HG02852 (cell line): ENCODE results near the gene WDPCP.
"Not testable (repeated sequence)": the region's sequence is repeated elsewhere in the genome, so short reads cannot be mapped to it uniquely, and the experiment has no call there.

ENCODE experiments used
- ATAC-seq: cut with Tn5 transposase; IDR thresholded peaks from one replicate; pipeline ENCODE4 v1.9.1; 2021; ENCODE audit warnings: mild to moderate bottlenecking, moderate library complexity; ENCODE audit not compliant: unreplicated experiment

WDPCP gene

GRCh38 chr2:63124850-63125249 lies 463.4 kb downstream of the WDPCP start:
- peak; percentile 71 for ATAC-seq

GRCh38 chr2:63124218-63124617 lies 464.1 kb downstream of the WDPCP start:
- ATAC-seq: peak; percentile 75

- no peak for ATAC-seq
Observed at GRCh38 chr2:63122921-63123320, 465.4 kb downstream of the WDPCP start.

GRCh38 chr2:63121055-63121834 lies 467.0 kb downstream of the WDPCP start:
- ATAC-seq: no peak

- ATAC-seq: no peak
Observed at GRCh38 chr2:63118821-63119220, 469.5 kb downstream of the WDPCP start.

GRCh38 chr2:63104482-63104881 lies 483.8 kb downstream of the WDPCP start:
- ATAC-seq: no peak

GRCh38 chr2:63101954-63102353 lies 486.3 kb downstream of the WDPCP start:
- no peak for ATAC-seq

- no peak for ATAC-seq
Observed at GRCh38 chr2:63099032-63099431, 489.2 kb downstream of the WDPCP start.

- no peak for ATAC-seq
Observed at GRCh38 chr2:63096491-63096890, 491.8 kb downstream of the WDPCP start.

GRCh38 chr2:63093502-63093901 lies 494.8 kb downstream of the WDPCP start:
- ATAC-seq: no peak

- no peak for ATAC-seq
Observed at GRCh38 chr2:63092857-63093256, 495.4 kb downstream of the WDPCP start.

- ATAC-seq: no peak
Observed at GRCh38 chr2:63092401-63092800, 495.9 kb downstream of the WDPCP start.

- ATAC-seq: no peak
Observed at GRCh38 chr2:63086687-63087086, 501.6 kb downstream of the WDPCP start.

GRCh38 chr2:63081404-63081803 lies 506.9 kb downstream of the WDPCP start:
- no peak for ATAC-seq

- no peak for ATAC-seq
Observed at GRCh38 chr2:63078852-63079606, 509.2 kb downstream of the WDPCP start.

- ATAC-seq: not testable (repeated sequence)
Observed at GRCh38 chr2:63074399-63074798, 513.9 kb downstream of the WDPCP start.

- no peak for ATAC-seq
Observed at GRCh38 chr2:63073994-63074393, 514.3 kb downstream of the WDPCP start.

- ATAC-seq: no peak
Observed at GRCh38 chr2:63071664-63072063, 516.6 kb downstream of the WDPCP start.
